GM06990 (cell line): ENCODE measurements around the gene LRP1.

ENCODE experiments used
- DNase-seq: peaks from one replicate; pipeline ENCODE4 v3.0.0-alpha.2; 2011; ENCODE audit not compliant: insufficient read length; ENCODE audit errors: extremely low read depth
- H3K27me3 ChIP-seq: replicated peaks from 2 replicates; pipeline ENCODE4 v1.6.0; 2011; ENCODE audit warnings: low read length; ENCODE audit not compliant: control insufficient read depth, insufficient read depth
- H3K36me3 ChIP-seq: 2 replicates; pipeline ENCODE4 v1.5.1; 2011; ENCODE audit warnings: low read length; ENCODE audit not compliant: control insufficient read depth, insufficient read depth
- H3K4me3 ChIP-seq: replicated peaks from 2 replicates; pipeline ENCODE4 v1.5.1; 2011; ENCODE audit warnings: low read depth, mild to moderate bottlenecking, control low read depth, low read length
- CTCF ChIP-seq: IDR thresholded peaks from 2 replicates; pipeline ENCODE4 v1.5.1; 2011; ENCODE audit warnings: low read length, control low read depth, mild to moderate bottlenecking, inconsistent platforms; ENCODE audit not compliant: insufficient read depth, poor library complexity, severe bottlenecking

Gene LRP1

DNA sequence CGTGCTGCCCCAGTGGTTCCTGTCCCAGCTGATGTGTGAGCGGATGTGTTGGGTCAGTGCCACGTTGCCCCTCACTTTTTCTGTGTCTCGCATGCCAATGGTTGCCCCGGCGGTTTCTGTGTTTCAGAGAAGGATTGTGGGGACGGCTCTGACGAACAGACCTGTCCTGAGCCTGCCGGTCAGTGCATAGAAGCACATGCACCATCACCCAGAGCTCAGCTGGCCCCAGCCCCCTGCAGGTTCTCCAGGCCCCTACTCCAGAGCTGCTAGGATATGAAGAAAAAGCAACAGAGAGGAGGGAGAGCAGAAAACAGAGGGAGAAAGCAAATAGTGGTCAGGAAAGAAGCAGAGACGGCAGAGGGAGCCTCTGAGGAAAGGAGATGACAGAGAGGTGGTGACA is 39.8 kb downstream of the LRP1 start:
- no peaks in the 10 kb centered on the region for H3K36me3 ChIP-seq
- no peak for TF ChIP-seq CTCF
- DNase-seq = no peak
- no peak overlapping the region for H3K4me3 ChIP-seq
- H3K27me3 ChIP-seq = no peaks in the 10 kb centered on the region; the same call in 1 of the 2 replicates

DNA sequence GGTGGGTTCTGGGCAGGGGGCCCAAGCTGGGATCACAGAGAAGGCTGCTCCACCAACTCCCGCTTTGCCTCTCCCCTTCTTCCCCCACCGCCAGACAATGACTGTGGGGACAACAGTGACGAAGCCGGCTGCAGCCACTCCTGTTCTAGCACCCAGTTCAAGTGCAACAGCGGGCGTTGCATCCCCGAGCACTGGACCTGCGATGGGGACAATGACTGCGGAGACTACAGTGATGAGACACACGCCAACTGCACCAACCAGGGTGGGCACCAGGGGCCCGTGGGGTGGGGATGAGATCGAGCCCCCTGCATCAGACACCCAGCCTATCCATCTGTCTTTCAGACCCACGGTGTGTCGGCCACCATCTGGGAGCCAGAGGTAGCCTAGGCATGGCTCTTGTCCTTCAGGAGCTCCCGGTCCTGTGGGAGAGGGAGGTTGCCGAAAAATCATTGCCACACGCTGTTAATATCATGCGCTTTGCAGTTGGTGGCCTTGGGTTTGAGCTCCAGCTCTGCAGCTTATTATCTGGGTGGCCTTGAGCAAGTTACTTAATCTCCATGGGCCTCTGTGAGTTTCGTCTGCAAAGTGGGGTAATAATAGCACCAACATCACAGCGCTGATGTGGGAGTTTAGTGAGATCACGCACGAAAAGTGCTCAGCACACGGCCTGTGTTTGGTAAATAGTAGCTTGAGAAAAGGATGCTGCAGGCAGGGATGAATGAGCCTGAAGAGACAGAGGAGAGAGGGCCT is 40.9 kb downstream of the LRP1 start:
- no peak for DNase-seq
- H3K4me3 ChIP-seq = no peak overlapping the region
- no peaks in the 10 kb centered on the region; the same call in 1 of the 2 replicates for H3K27me3 ChIP-seq
- no peaks in the 10 kb centered on the region for H3K36me3 ChIP-seq
- TF ChIP-seq CTCF = no peak

DNA sequence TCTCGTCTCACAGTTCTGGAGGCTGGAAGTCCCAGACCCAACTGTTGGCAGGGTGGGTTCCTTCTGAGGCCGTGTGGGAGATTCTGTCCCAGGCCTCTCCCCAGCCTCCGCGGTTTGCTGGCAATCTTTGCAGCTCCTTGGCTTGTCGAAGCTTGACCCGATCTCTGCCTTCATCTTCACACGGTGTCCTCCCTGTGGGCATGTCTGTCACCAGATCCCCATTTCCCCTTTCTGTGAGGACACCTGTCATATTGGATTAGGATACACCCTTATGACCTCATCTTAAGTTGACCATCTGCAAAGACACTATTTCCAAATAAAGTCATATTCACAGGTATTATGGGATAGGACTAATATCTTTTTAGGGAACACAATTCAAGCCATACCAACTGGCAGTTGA is 41.7 kb downstream of the LRP1 start:
- TF ChIP-seq CTCF = no peak
- Histone ChIP-seq H3K4me3 (no peak overlapping the region), H3K36me3 (no peaks in the 10 kb centered on the region), H3K27me3 (no peaks in the 10 kb centered on the region; the same call in 1 of the 2 replicates)
- DNase-seq = no peak

GRCh38 chr12:57170408-57170807 is 42.1 kb downstream of the LRP1 start:
- no peak for DNase-seq
- no peaks in the 10 kb centered on the region for H3K36me3 ChIP-seq
- H3K27me3 ChIP-seq = no peaks in the 10 kb centered on the region; the same call in 1 of the 2 replicates
- no peak overlapping the region for H3K4me3 ChIP-seq
- no peak for TF ChIP-seq CTCF

DNA sequence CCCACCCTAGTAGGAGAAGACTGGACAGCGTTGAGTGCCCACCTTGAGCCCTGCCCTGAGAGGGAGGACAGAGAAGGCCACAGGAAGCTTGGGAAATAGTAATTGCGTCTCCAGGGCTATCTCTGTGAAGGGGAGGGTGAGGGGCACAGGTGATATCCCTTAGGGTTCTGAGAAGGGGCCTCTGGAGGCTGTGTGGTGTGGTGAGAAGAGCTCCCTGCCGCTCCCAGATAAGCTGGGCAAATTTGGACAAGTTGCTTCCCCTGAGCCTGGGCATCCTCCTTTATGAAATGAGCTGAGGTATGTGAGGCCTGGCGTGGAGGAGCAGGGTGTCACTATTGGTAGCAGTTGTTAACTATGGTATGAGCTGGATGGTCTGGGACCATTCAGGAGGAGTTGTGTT is 42.6 kb downstream of the LRP1 start:
- H3K36me3 ChIP-seq = no peaks in the 10 kb centered on the region
- H3K27me3 ChIP-seq = no peaks in the 10 kb centered on the region; the same call in 1 of the 2 replicates
- no peak for TF ChIP-seq CTCF
- no peak overlapping the region for H3K4me3 ChIP-seq
- no peak for DNase-seq
